Suprapubic skin (tissue), 3 donors: ENCODE data around the gene SULF2.

Source experiments
- EP300 ChIP-seq: sonication (generic); formaldehyde crosslinking; IDR thresholded peaks from one replicate; pipeline ENCODE4 v1.6.1; 2017; ENCODE audit warnings: antibody characterized with exemption
- POLR2A ChIP-seq, 2 donors: fragments of 450-650 bp; IDR thresholded peaks; one replicate each; pipeline ENCODE4 v1.6.1; 2017; ENCODE audit warnings: antibody characterized with exemption in 2 of 2, mild to moderate bottlenecking in 2 of 2, moderate library complexity in 2 of 2
- TF ChIP-seq, protein P1 (sequence below), 2 donors: fragments of 200-600 bp in 1 of 2; fragments of 450-650 bp in 1 of 2; sonication (generic) in 1 of 2; IDR thresholded peaks; one replicate each; pipeline ENCODE4 v1.5.1; 2016 to 2019; ENCODE audit warnings: antibody characterized with exemption in 2 of 2, mild to moderate bottlenecking in 1 of 2, moderate library complexity in 1 of 2

DNA sequence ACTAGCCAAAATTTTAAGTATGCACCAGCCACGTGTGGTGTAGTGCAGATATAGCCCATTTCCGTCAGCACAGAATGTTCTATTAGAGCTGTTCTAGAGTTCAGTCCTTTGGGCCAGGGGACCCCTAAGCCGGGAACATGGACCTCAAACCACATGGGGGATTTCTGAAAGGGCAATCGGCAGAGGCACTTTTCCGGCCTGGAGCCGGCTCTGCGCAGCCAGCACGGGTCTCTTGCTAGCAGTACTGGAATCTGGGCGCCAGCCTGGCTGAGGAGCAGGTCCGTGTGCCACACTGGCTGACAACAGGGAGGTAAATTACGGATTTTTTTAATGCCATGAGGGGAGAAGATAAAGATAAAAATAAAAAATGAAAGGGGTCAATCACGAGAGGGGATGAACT is 120.5 kb downstream of the SULF2 start:
- TF ChIP-seq, protein P1, sequence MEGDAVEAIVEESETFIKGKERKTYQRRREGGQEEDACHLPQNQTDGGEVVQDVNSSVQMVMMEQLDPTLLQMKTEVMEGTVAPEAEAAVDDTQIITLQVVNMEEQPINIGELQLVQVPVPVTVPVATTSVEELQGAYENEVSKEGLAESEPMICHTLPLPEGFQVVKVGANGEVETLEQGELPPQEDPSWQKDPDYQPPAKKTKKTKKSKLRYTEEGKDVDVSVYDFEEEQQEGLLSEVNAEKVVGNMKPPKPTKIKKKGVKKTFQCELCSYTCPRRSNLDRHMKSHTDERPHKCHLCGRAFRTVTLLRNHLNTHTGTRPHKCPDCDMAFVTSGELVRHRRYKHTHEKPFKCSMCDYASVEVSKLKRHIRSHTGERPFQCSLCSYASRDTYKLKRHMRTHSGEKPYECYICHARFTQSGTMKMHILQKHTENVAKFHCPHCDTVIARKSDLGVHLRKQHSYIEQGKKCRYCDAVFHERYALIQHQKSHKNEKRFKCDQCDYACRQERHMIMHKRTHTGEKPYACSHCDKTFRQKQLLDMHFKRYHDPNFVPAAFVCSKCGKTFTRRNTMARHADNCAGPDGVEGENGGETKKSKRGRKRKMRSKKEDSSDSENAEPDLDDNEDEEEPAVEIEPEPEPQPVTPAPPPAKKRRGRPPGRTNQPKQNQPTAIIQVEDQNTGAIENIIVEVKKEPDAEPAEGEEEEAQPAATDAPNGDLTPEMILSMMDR (IDR thresholded peaks at IDR 0.05) = no peak
- no peak for TF ChIP-seq EP300
- no peak for TF ChIP-seq POLR2A (IDR thresholded peaks at IDR 0.05)
